ENCODE data around the gene FAP.

GRCh38 chr2:162280654-162281053 lies 37.4 kb upstream of the FAP start:
- TF ChIP-seq EZH2 (IDR thresholded peaks at IDR 0.05; ENCODE audit: borderline replicate concordance, insufficient read depth, low read depth, low read length, poor library complexity, severe bottlenecking) = no peak
- TF ChIP-seq CTCF (IDR thresholded peaks at IDR 0.05) = no peak
